Endodermal cell (in vitro differentiated cells): ENCODE results near the gene PURA. TPM values are rescaled to one million over a fixed set of nuclear protein-coding genes. Genes with fewer than 3 reads are reported as not detected.

Experiments
- DNase-seq: peaks from one replicate; pipeline ENCODE4 v3.0.0-alpha.2; 2017
- H3K27ac ChIP-seq: 2 replicates; pipeline ENCODE4 v1.5.1; 2013; ENCODE audit warnings: mild to moderate bottlenecking, low read depth, low read length, moderate library complexity
- H3K27me3 ChIP-seq: 2 replicates; pipeline ENCODE4 v1.6.1; 2013; ENCODE audit warnings: mild to moderate bottlenecking, low read length, moderate library complexity; ENCODE audit not compliant: insufficient read depth, control insufficient read depth, poor library complexity, severe bottlenecking
- H3K36me3 ChIP-seq: 2 replicates; pipeline ENCODE4 v1.7.0; 2013; ENCODE audit warnings: mild to moderate bottlenecking, low read length, moderate library complexity; ENCODE audit not compliant: control insufficient read depth, insufficient read depth
- H3K4me1 ChIP-seq: one replicate; pipeline ENCODE4 v1.7.0; 2013; ENCODE audit warnings: low read length; ENCODE audit not compliant: control insufficient read depth, insufficient read depth
- H3K4me3 ChIP-seq: 2 replicates; pipeline ENCODE4 v1.5.1; 2013; ENCODE audit warnings: mild to moderate bottlenecking, low read length, moderate library complexity
- H3K9ac ChIP-seq: 2 replicates; pipeline ENCODE4 v1.6.1; 2013; ENCODE audit warnings: mild to moderate bottlenecking, low read length, moderate library complexity; ENCODE audit not compliant: poor library complexity, severe bottlenecking; ENCODE audit errors: extremely low read depth
- H3K9me3 ChIP-seq: 2 replicates; pipeline ENCODE4 v1.6.1; 2013; ENCODE audit warnings: mild to moderate bottlenecking, low read length, moderate library complexity; ENCODE audit not compliant: control insufficient read depth
- H3K27ac Mint-ChIP-seq: 2 replicates; pipeline ENCODE4 v1.8.0; 2020; ENCODE audit warnings: mixed read lengths
- H3K27me3 Mint-ChIP-seq: 2 replicates; pipeline ENCODE4 v1.8.0; 2021; ENCODE audit warnings: mild to moderate bottlenecking, mixed read lengths; ENCODE audit not compliant: insufficient read depth
- H3K36me3 Mint-ChIP-seq: 2 replicates; pipeline ENCODE4 v1.8.0; 2020; ENCODE audit warnings: low read depth, mixed read lengths
- H3K4me1 Mint-ChIP-seq: 2 replicates; pipeline ENCODE4 v1.8.0; 2020; ENCODE audit warnings: mixed read lengths
- H3K4me3 Mint-ChIP-seq: 2 replicates; pipeline ENCODE4 v1.8.0; 2020; ENCODE audit warnings: mild to moderate bottlenecking, moderate library complexity, mixed read lengths
- H3K9me3 Mint-ChIP-seq: 2 replicates; pipeline ENCODE4 v1.8.0; 2020; ENCODE audit warnings: mild to moderate bottlenecking, mixed read lengths
- WGBS, 2 experiments: methylation state at CpG; one replicate each; pipeline versions ENCODE4 v1.1.5 to v1.1.7; 2013; ENCODE audit warnings: missing lambda C conversion rate in 2 of 2, mixed read lengths in 1 of 2; ENCODE audit not compliant: insufficient coverage in 1 of 2, insufficient read length in 1 of 2; 5-methylcytosine and 5-hydroxymethylcytosine counted together
- total RNA-seq, 2 donors: library from RNA; stranded (reverse); fragmentation: NEBNext Ultra II Directional in 1 of 2; extraction: Animal tissue kit (Norgen Biotek cat#: 25700) in 1 of 2; gene quantifications; 2 replicates in 1 of 2; 3 replicates in 1 of 2; pipeline ENCODE4 v1.2.1, GENCODE V29; 2021
- TF ChIP-seq, protein P1 (sequence below): fragments of 200-600 bp; sonication (generic); conservative IDR thresholded peaks from 2 replicates; pipeline ENCODE4 v1.5.0; 2021; ENCODE audit warnings: antibody characterized with exemption, mild to moderate bottlenecking

The PURA gene
- total RNA-seq, 2 donors from 2014 or later = 6.8 to 7.7 TPM

- Mint-ChIP-seq H3K4me3 (peak overlapping the region; percentile 67), H3K27me3 (peaks cover 53% of the 10 kb centered on the region), H3K36me3 (no peaks in the 10 kb centered on the region), H3K9me3 (no peaks in the 10 kb centered on the region), H3K4me1 (peaks cover 26% of the 10 kb centered on the region), H3K27ac (no peak overlapping the region)
- H3K27ac ChIP-seq = no peak overlapping the region
- TF ChIP-seq, protein P1, sequence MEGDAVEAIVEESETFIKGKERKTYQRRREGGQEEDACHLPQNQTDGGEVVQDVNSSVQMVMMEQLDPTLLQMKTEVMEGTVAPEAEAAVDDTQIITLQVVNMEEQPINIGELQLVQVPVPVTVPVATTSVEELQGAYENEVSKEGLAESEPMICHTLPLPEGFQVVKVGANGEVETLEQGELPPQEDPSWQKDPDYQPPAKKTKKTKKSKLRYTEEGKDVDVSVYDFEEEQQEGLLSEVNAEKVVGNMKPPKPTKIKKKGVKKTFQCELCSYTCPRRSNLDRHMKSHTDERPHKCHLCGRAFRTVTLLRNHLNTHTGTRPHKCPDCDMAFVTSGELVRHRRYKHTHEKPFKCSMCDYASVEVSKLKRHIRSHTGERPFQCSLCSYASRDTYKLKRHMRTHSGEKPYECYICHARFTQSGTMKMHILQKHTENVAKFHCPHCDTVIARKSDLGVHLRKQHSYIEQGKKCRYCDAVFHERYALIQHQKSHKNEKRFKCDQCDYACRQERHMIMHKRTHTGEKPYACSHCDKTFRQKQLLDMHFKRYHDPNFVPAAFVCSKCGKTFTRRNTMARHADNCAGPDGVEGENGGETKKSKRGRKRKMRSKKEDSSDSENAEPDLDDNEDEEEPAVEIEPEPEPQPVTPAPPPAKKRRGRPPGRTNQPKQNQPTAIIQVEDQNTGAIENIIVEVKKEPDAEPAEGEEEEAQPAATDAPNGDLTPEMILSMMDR = no peak
- 1 to 3% methylated on average over 39 to 65 of the region's 65 CpGs for WGBS, 2 experiments
- peaks cover 7% of the 10 kb centered on the region for H3K4me1 ChIP-seq
- H3K9me3 ChIP-seq = no peaks in the 10 kb centered on the region
- peaks cover 50% of the 10 kb centered on the region for H3K27me3 ChIP-seq
- peak overlapping the region; percentile 76 for H3K4me3 ChIP-seq
- H3K9ac ChIP-seq = peak overlapping the region; percentile 35
- no peaks in the 10 kb centered on the region for H3K36me3 ChIP-seq
- DNase-seq = peak; percentile 85
Observed at GRCh38 chr5:140114341-140115185, 654 bp downstream of the PURA start.

DNA sequence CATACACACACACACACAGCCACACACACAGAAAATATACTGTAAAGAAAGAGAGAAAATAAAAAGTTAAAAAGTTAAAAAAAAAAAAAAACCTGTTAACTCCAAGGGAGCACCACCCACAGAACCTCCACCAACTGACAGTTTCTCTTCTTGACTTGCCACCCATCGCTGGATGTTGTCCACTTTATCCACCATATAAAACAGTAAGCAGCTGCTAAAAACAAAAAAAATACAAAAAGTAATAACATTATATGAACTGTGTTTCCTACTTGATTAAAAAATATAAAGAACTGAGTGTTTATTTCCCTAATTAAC lies 1.2 kb downstream of the PURA start:
- Histone ChIP-seq H3K9ac (no peak overlapping the region), H3K27me3 (peaks cover 44% of the 10 kb centered on the region)
- peaks cover 47% of the 10 kb centered on the region for H3K27me3 Mint-ChIP-seq

DNA sequence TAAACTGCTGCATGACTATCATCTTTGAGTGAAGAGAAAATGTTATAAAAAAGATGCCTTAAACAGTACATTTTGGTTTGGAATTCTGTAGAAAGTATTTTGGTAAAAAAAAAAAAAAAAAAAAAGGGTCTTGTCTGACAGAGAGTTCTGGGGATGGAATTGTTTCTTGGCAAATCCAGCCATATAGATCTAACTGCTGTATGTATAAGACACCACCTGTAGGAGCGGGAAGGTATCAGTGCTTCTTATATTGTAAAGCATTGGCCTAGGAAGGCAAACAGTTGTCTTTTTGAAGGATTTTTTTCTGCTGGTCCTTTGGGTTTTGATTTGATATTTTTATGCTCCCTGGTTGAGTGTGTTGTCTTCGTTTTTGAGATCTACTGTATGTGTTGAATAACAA lies 2.8 kb downstream of the PURA start:
- no peak overlapping the region for H3K4me3 ChIP-seq
- H3K27me3 Mint-ChIP-seq = peaks cover 37% of the 10 kb centered on the region
- peaks cover 18% of the 10 kb centered on the region for H3K4me1 Mint-ChIP-seq
- H3K36me3 Mint-ChIP-seq = no peaks in the 10 kb centered on the region
- no peak overlapping the region for H3K4me3 Mint-ChIP-seq
- H3K27ac ChIP-seq = no peak overlapping the region
- H3K27me3 ChIP-seq = peaks cover 37% of the 10 kb centered on the region
- peaks cover 7% of the 10 kb centered on the region for H3K4me1 ChIP-seq
- no peak overlapping the region for H3K27ac Mint-ChIP-seq
- H3K9me3 ChIP-seq = no peaks in the 10 kb centered on the region
- H3K9ac ChIP-seq = no peak overlapping the region
- TF ChIP-seq, protein P1 = peak; percentile 51
- WGBS, 2 experiments = 78 to 80% methylated on average over 1 to 2 of the region's 2 CpGs
- H3K36me3 ChIP-seq = no peaks in the 10 kb centered on the region
- no peak for DNase-seq
- no peaks in the 10 kb centered on the region for H3K9me3 Mint-ChIP-seq

More for the DNA sequence above, 1.2 kb downstream of the PURA start:
- WGBS, 2 experiments = 40% methylated on average over 1 of the region's 1 CpG; no CpG with 5 or more reads in 1 of the 2 experiments
- H3K36me3 Mint-ChIP-seq = no peaks in the 10 kb centered on the region
- Histone ChIP-seq H3K27ac (no peak overlapping the region), H3K36me3 (no peaks in the 10 kb centered on the region), H3K4me1 (peaks cover 7% of the 10 kb centered on the region), H3K9me3 (no peaks in the 10 kb centered on the region), H3K4me3 (peak overlapping the region; percentile 76)
- no peak overlapping the region for H3K27ac Mint-ChIP-seq
- H3K4me1 Mint-ChIP-seq = peaks cover 26% of the 10 kb centered on the region
- no peak for DNase-seq
- no peaks in the 10 kb centered on the region for H3K9me3 Mint-ChIP-seq
- TF ChIP-seq, protein P1 = no peak
- peak overlapping the region; percentile 67 for H3K4me3 Mint-ChIP-seq
